Measurements from ENCODE around the gene MVD. TPM values are rescaled to one million over a fixed set of nuclear protein-coding genes. Genes with fewer than 3 reads are reported as not detected.

MVD gene
- total and polyA plus RNA-seq, 4 donors = 39.1 to 135 (median 119) TPM

DNA sequence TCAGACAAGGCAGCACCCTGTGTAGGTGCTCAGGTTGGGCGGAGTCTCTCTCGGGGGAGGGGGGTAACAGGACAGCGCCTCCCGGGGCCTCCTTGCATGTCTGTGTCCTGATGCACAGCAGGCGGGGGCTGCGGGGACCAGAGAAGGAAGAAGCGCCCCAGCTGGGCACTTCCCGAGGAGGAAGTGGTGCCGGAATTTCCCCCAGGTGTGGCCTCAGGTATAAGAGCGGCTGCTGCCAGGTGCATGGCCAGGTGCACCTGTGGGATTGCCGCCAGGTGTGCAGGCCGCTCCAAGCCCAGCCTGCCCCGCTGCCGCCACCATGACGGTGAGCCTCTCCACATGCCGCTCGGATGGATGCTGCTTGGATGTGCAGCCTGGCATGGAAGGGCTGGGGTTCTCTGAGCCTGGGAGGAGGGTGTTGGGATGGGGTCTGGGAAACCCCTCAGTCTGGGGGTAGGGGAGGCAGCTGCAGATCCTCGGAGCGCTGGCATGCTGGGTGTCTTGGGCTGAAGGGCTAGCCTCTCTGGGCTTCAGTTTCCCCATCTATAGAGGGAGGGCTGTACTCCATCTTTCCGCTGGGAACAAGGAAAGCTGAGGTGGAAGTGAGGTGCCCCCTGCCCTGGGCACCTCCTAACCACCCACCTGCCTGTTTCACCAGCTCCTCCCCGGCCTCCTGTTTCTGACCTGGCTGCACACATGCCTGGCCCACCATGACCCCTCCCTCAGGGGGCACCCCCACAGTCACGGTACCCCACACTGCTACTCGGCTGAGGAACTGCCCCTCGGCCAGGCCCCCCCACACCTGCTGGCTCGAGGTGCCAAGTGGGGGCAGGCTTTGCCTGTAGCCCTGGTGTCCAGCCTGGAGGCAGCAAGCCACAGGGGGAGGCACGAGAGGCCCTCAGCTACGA is 24.3 kb downstream of the MVD start, which contains the start of gene IL17C:
TSS of gene IL17C (plus strand) at position 250 of the 908 bp plus-strand sequence. CDS start at position 320, 70 bp downstream.
- 38 to 40% methylated on average over 27 of the region's 27 CpGs for WGBS, 2 donors
- peak in 1 of 3 donors; percentile 37 for DNase-seq
- ATAC-seq (ENCODE audit: insufficient read depth, low FRiP score) = no peak

DNA sequence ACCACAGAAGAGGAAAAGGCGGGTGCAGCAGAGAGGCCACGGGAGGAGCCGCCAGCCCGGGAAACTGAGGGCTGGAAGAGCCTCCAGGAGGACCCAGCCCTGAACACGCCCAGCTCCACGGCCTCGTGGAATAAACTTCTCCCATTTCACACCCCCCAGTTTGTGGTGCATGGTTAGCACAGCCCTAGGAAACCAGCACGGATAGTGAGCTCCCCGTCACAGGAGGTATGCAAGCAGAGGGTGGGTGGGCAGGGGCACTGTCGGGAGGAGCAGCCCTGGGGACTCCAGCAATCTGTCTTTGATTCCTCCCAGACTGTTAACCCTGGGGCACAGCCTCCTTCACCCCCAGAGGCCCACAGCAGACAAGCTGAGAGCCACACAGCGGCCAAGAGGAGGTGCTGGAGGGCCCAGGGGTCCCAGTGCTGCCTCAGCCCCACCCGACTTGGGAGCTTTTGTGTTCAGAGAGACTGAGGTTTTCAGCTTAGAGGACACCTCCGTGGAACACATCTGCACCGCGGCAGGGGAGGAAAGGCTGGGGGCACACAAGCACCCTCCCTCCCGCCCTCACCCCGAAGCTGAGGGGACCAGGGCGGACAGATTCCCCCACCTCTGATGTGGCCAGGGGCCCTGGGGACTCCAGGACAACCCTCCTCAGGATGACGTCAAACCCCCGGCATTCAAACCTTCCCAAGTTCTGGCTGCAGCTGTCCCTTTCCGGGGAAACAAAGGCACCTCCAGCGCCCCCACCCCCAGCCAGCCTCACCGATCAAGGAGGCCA is 26.2 kb downstream of the MVD start:
- H3K4me3 ChIP-seq = no peak overlapping the region
- no peak overlapping the region for H3K9ac ChIP-seq (ENCODE audit: insufficient read depth in 1 of 2, low read length in 2 of 2)
- ATAC-seq (ENCODE audit: insufficient read depth, low FRiP score) = no peak
- TF ChIP-seq, protein P1, sequence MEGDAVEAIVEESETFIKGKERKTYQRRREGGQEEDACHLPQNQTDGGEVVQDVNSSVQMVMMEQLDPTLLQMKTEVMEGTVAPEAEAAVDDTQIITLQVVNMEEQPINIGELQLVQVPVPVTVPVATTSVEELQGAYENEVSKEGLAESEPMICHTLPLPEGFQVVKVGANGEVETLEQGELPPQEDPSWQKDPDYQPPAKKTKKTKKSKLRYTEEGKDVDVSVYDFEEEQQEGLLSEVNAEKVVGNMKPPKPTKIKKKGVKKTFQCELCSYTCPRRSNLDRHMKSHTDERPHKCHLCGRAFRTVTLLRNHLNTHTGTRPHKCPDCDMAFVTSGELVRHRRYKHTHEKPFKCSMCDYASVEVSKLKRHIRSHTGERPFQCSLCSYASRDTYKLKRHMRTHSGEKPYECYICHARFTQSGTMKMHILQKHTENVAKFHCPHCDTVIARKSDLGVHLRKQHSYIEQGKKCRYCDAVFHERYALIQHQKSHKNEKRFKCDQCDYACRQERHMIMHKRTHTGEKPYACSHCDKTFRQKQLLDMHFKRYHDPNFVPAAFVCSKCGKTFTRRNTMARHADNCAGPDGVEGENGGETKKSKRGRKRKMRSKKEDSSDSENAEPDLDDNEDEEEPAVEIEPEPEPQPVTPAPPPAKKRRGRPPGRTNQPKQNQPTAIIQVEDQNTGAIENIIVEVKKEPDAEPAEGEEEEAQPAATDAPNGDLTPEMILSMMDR (IDR thresholded peaks at IDR 0.05; ENCODE audit: control extremely low read depth, extremely low read depth) = no peak
- H3K27ac ChIP-seq (ENCODE audit: low read depth in 1 of 2, low read length in 1 of 2) = no peak overlapping the region
- DNase-seq = no peak
- H3K4me1 ChIP-seq (ENCODE audit: control insufficient read depth in 5 of 5, insufficient read depth in 5 of 5, low read length in 5 of 5) = peaks cover 0 to 11% (median 0%) of the 10 kb centered on the region in 5 donors
- peaks cover 0 to 54% (median 26%) of the 10 kb centered on the region in 3 donors for H3K27me3 ChIP-seq (ENCODE audit: control insufficient read depth in 3 of 3, insufficient read depth in 3 of 3, low read length in 2 of 3)
- 69 to 70% methylated on average over 23 of the region's 23 CpGs for WGBS, 2 donors
- peaks cover 0 to 2% (median 0%) of the 10 kb centered on the region in 4 donors for H3K9me3 ChIP-seq (ENCODE audit: control insufficient read depth in 4 of 4, insufficient read depth in 3 of 4, low read length in 3 of 4)
- peaks cover 0 to 12% (median 0%) of the 10 kb centered on the region in 4 donors for H3K36me3 ChIP-seq (ENCODE audit: control insufficient read depth in 4 of 4, insufficient read depth in 4 of 4, low read length in 4 of 4)

More for the DNA sequence above, 24.3 kb downstream of the MVD start, which contains the start of gene IL17C:
- Histone ChIP-seq H3K9me3 (ENCODE audit: control insufficient read depth in 4 of 4, insufficient read depth in 3 of 4, low read length in 3 of 4) (peaks cover 0 to 2% (median 0%) of the 10 kb centered on the region in 4 donors), H3K4me1 (ENCODE audit: control insufficient read depth in 5 of 5, insufficient read depth in 5 of 5, low read length in 5 of 5) (peaks cover 0 to 11% (median 0%) of the 10 kb centered on the region in 5 donors), H3K9ac (ENCODE audit: insufficient read depth in 1 of 2, low read length in 2 of 2) (no peak within 1 kb of the TSS), H3K27me3 (ENCODE audit: control insufficient read depth in 3 of 3, insufficient read depth in 3 of 3, low read length in 2 of 3) (peaks cover 0 to 54% (median 26%) of the 10 kb centered on the region in 3 donors), H3K4me3 (no peak within 1 kb of the TSS), H3K36me3 (ENCODE audit: control insufficient read depth in 4 of 4, insufficient read depth in 4 of 4, low read length in 4 of 4) (peaks cover 0 to 11% (median 0%) of the 10 kb centered on the region in 4 donors), H3K27ac (ENCODE audit: low read depth in 1 of 2, low read length in 1 of 2) (no peak within 1 kb of the TSS)
- TF ChIP-seq, protein P1 (IDR thresholded peaks at IDR 0.05; ENCODE audit: control extremely low read depth, extremely low read depth) = no peak

DNA sequence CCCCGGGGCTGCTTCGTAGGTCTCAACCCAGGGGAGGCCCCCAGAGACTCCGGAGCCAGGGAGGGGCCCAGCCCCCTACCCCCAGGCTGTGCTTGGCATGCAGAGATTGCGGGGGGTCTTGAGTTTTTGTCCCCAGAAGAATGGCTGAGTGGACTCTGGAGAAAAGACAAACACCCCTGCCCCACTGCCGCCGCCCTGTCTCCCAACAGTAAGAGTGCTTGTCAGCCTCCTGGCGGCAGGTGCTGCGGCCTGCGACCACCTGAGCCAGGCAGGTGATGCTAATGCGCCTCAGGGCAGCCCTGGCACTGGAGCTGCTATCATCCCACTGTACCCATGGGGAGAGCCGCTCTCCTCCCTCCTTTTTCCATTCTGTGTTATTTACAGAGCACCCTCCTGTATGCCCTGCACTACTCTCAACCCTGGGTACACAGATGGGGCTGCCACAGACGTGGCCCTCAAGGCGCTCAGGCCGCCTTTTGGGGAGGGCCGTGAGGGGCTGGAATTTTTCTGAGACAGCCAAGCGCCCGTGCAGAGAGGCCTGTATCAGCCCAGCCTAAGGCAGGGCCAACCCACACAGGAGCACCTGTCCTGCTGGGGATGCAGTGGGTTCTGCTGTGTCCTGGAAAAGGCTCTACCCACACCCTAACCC is 27.1 kb downstream of the MVD start:
- peaks cover 0 to 48% (median 26%) of the 10 kb centered on the region in 3 donors for H3K27me3 ChIP-seq (ENCODE audit: control insufficient read depth in 3 of 3, insufficient read depth in 3 of 3, low read length in 2 of 3)
- H3K9ac ChIP-seq (ENCODE audit: insufficient read depth in 1 of 2, low read length in 2 of 2) = no peak overlapping the region
- no peak for ATAC-seq (ENCODE audit: insufficient read depth, low FRiP score)
- H3K9me3 ChIP-seq (ENCODE audit: control insufficient read depth in 4 of 4, insufficient read depth in 3 of 4, low read length in 3 of 4) = peaks cover 0 to 2% (median 0%) of the 10 kb centered on the region in 4 donors
- TF ChIP-seq, protein P1 (IDR thresholded peaks at IDR 0.05; ENCODE audit: control extremely low read depth, extremely low read depth) = no peak
- peaks cover 0 to 19% (median 0%) of the 10 kb centered on the region in 4 donors for H3K36me3 ChIP-seq (ENCODE audit: control insufficient read depth in 4 of 4, insufficient read depth in 4 of 4, low read length in 4 of 4)
- H3K4me3 ChIP-seq = no peak overlapping the region
- DNase-seq = no peak
- H3K4me1 ChIP-seq (ENCODE audit: control insufficient read depth in 5 of 5, insufficient read depth in 5 of 5, low read length in 5 of 5) = peaks cover 0 to 11% (median 0%) of the 10 kb centered on the region in 5 donors
- no peak overlapping the region for H3K27ac ChIP-seq (ENCODE audit: low read depth in 1 of 2, low read length in 1 of 2)
- 90 to 92% methylated on average over 17 of the region's 17 CpGs for WGBS, 2 donors
